NCI-H1930 (cell line): ENCODE results near the gene RBM15.

Experiments
- DNase-seq, 2 experiments: peaks; one replicate each; lab custom pipeline; 2025; lab: John Stamatoyannopoulos, UW

The RBM15 gene, protein sequence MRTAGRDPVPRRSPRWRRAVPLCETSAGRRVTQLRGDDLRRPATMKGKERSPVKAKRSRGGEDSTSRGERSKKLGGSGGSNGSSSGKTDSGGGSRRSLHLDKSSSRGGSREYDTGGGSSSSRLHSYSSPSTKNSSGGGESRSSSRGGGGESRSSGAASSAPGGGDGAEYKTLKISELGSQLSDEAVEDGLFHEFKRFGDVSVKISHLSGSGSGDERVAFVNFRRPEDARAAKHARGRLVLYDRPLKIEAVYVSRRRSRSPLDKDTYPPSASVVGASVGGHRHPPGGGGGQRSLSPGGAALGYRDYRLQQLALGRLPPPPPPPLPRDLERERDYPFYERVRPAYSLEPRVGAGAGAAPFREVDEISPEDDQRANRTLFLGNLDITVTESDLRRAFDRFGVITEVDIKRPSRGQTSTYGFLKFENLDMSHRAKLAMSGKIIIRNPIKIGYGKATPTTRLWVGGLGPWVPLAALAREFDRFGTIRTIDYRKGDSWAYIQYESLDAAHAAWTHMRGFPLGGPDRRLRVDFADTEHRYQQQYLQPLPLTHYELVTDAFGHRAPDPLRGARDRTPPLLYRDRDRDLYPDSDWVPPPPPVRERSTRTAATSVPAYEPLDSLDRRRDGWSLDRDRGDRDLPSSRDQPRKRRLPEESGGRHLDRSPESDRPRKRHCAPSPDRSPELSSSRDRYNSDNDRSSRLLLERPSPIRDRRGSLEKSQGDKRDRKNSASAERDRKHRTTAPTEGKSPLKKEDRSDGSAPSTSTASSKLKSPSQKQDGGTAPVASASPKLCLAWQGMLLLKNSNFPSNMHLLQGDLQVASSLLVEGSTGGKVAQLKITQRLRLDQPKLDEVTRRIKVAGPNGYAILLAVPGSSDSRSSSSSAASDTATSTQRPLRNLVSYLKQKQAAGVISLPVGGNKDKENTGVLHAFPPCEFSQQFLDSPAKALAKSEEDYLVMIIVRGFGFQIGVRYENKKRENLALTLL

DNA sequence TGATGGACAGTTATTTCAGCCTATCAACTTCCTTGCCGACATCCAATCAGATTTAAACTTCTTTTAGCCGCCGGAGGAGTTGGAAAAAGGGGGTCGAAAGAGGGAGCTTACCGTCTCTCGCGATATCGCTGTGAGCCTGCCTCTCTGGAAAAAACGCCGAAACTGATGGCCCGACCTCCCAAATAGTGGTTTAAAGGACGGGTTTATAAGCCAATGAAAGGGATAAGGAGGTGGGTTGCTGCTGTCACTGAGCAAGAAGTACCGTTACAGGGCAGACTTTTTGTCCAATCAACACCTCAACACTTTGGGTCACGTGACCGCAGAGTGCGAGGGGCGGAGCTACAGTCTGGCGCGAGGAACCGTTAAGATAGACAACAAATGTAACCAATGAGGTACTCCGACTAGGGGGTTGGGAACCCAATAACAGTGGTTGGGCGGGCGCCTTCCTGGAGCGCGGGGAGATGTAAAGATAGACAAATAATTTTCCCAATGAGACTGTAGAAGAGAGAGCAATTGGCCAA is at the start of gene RBM15:
RBM15 (plus strand) TSS at position 492 of the 521 bp plus-strand sequence; CDS start at position 521, 29 bp downstream.
- peak; percentile 98 to 99 for DNase-seq

DNA sequence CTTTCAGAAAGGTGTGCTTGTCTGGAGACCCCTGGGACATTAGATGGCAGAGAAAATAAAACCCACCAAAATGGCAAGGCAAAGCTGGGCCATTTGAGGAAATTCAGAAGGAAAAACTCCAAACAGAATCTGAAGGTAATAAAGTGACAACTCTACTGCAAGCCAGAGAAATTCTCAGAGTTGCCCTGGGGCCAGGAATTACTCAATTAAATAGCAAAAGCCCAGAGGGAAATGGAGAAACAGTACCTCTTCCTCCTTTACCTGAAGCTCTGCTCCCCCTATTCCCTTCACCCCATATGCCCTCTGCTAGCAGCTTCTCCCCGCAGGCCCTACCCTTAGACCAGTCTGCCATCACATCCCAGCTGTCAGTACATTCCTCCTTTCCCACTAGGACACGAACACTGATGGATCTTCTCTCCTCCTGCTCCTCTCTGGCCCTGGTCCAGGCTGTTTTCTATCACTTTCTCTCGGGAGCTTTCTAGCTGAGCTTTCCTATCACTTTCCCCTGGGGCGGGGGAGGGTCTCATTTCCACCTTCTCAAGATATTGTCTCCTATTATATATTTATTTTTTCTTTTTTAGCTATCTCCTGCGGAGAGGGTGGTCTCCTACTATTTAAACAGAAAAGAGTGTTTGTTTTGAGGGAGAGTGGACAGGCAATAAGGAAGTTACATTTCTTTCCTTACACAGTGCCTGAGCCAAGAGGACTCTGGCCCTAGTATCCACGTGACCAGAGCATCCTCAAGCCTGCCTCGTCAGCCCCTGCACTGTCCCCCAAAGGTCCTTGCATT is 47.7 kb upstream of the RBM15 start:
- no peak for DNase-seq

DNA sequence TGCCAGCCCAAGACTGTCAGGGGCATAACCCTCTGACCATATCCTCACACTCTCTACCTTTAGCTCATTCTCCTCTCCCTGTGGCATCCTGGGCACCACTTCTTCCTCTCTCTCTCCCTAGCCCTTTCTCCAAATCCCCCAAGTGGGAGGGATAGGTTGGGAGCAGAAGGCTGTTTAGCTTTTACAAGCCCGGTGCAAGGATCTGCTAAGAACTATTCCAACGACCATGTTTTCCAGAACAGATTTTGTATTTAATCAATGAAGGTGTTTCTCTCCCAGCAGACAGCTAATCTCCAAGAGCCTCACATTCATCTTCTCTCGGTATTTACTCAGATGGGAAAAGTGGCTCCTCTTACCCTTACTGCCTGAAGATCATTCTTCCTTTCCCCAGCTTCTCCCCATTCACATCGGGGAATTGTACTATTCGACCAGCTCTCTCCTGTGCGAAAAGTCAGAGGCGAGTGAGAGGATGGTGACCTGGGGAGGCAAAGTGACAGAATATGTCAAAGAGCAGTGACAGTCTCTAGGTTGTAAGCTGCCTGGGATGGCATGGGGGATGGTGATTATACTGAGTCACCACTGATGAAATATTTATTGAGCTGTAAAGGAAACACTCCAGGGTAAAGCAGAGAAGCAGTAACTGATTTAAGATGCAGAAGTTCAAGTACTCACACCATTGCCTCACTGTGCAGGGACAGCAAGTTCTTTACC is 47.0 kb upstream of the RBM15 start:
- no peak for DNase-seq

DNA sequence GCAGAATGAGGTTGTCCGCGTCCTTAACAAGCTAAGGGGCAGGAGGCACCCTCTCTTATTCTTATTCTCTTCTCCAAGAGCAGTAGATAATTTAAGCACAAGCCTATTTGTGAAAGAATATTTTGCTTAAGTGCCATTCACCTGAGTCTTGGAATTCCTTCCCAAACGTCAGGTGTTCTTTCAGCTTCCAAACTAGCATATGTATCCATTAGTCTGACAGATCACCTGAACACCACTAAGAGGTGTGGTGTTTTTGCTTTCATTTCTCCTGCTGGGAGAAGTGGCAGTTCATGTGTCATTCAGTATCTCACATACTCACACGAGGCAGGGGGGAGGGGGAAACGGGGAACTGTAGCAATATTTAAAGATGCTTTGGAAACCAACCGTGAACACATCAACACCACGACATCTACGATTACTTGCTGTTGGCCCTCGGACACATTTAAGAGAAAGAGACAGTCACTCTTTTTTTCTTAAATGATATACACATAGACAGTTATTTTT is 45.5 kb upstream of the RBM15 start:
- DNase-seq: no peak

DNA sequence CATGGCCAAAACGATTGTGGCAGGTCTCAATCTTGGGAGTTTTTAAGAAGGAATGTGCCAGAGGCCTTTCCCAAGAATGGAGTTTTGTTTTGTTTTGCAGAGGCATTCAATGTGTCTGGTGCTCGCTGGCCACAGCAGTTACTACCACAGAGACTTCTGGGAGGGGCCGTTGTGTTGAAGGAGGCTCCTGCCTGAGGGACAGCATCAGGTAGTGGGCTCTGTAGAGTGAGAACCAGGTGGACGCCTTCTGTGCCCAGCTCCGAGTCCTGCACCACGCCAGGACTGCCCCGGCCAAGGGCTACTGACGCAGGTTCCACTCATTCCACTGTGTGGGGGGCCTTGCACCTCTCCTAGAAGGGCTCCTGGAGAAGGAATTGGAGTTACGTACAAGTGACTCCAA is 44.9 kb upstream of the RBM15 start:
- DNase-seq: no peak

DNA sequence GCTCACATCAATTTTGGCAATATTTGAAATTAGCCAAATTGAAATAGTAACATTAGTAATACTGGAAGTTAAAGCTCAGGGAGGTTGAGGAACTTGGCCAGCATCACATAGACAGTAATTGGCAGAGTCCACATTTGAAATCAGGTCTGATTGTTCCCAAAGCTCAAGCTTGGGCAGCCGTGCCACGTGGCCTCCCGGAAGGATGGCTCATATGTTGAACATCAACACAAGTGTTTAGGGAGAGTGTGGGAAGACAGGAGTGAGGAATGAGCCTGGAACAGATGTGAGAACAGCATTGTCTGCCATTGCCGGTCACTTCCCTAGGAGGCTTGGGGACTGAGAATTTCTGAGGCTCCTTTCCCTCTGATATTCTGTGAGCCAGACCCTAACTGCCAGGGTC is 40.2 kb upstream of the RBM15 start:
- no peak for DNase-seq

DNA sequence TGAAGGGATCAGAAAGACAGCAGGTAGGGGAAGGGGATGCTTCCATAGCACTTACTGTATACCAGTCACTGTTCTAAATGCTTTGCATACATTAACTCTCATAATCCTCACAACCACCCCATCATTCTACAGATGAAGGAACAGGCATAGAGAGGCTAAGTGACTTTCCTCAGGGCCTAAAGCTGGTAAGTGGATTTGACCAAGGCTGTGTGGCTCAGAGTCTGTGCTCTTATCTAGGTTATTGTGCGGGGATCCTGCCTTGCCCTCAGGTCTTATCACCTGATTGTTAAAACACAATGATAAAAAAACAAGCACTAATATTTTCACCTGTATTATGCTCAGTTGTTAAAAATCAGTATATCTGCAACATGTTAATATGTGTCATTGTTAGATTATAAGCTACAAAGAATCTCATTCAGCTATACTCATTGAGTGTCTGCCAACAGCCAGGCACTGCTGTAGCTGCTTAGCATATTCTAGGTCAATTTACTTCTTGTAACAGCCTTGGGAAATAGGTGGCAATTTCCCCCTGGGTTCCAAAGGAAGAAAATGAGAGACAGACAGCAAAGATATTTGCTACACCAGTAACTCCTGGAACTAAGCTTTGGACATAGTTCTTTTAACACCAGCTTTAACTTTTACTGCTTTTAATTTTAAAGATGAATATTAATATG is 38.6 kb upstream of the RBM15 start:
- no peak for DNase-seq

DNA sequence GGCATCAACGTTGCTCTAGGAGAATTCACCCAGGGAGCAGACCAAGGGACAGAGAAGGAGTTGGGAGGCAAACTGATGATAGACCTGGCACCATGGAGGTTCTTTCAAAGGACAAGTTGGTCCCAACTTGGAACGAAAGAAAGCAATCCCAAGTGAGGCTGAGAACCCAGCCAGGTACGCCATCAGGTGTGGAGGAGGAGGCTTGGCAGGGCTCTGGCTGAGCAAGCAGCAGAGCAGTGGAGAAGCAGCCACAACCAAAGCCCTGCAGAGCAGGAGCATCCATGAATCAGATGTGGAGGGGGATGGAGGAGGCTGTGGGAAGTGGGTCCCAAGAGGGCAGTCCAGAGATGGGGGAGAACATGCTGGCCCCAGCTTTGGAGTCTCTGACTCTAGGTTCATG is 36.3 kb upstream of the RBM15 start:
- no peak for DNase-seq

DNA sequence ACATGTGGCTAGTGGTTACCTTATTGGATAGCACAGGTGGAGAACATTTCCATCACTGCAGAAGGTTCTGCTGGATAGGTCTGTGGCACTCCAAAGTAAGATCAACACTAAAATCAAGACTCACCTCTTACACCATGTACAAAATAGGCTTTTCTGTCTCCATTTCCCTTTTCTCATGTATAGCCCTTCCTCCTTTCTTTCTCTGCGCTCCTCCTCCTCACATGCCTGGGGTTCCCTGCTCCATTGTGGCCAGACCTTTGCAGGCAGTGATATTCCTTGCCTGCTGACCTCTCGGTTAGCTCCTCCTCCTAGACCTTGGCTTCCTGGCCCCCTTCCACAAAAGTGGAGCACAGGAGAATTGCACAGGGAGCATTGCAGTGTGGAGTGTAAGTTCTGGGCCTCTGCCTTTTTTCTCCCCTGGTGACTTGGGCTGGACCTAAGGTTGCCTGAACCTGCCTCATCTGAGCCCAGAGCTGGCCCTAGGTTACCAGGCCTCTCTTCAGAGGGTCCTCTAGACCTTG is 33.2 kb upstream of the RBM15 start:
- no peak for DNase-seq

DNA sequence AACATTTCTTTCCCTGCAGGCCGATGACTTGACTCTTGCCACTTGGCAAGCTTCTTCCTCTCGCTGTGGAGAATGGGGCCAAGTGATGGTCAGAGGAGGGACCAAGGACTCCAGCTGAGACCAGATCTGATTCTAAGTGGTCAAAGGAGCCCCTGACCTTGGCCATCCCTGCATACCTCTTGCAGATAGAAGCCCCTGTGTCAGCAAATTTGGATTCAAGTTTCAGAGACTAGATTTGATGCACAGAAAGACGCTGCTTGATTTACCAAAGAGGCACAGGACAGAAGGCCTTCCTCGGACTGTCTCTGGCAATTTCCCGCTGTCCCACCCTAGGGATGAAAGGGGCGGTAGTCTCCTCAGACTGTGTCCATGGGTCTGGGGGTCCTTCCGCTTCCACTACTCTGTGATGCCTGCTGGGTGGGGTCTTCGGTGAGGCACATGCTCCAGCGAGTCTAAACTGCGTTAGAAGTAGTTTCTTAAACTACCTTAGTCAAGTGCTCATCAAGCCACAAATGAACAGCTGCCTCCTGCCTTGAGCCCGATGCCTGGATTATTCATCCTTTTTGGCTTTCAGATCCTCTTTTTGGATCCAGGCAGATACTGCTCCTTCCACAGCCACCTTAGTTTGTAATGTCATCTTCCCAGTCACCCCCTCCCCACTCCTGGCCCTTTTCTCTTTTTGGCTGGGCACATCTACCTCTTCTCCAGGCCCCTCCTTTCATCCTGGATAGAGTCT is 31.8 kb upstream of the RBM15 start:
- no peak for DNase-seq

DNA sequence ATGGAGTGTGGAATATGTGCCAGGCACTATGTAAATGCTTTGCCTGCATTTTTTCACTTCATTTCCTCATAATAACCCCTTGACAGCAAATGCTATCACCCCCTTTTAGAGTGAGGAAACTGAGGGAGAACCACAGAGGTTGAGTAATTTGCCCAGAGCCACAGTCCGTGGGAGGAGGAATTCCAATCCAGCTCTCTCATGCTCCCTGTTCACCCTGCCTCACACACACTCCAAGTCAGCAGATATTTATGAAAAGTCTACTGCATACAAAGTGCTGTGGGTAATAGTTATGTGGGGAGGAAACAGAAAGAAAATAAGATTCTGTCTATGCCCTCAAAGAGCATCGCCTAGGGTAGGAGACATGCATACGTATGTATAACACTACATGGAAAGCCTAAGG is 30.9 kb upstream of the RBM15 start:
- DNase-seq: no peak

DNA sequence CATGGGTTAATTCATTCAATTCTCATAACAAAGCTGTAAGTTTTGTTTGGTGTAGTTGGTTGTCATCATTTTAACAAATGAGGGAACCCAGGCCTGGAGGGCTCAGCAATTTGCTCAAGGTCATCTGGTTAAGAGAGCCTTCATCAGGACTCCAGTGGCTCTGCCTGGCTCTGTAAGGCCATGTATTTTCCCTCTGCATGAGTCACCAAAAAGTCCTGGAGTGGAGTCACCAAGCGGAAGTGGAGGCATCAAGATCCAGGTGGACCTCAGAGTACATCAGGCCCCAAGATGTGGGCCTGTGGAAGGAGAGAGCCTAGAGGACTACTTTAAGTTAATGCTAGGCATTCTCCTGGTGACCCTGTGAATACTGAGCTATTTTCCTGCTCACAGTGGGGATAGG is 30.0 kb upstream of the RBM15 start:
- DNase-seq: no peak

DNA sequence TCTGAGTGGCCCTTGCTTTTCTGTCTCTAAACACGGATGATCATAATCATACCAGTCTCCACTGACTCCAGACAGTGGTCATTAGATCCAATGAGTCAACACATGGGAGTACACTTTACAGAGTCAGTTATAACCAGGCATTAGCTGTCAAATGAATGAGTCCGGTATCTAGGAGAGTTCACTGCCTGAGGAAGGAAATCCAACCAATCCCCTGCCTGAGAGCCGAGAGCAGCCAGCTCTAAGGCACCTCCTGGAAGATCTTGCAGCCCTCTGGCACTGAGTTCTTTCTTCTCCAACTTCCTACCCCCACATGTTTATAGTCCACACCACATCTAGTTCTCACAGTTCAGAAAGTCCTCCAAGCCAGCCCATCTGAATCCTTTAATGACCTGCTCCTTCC is 29.4 kb upstream of the RBM15 start:
- no peak for DNase-seq

DNA sequence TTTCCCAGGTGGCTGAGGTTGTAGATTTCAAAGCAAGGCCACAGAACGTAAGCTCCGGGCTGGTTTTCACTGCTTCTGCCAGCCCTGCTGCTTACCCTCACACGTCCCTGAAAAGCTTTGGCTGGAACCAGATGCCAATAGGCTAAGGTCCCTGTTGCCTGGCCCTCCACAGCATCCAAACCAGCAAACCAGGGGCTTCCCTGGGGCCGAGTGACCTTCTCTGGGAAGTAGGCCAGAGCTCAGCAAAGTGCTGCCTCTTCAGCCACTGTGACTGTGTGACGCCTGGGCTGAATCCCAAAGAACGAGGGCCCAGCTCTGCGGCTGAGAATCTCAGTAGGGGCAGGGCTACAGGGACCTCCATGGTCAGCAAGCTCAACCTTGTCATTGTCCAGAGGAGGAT is 28.9 kb upstream of the RBM15 start:
- no peak for DNase-seq

DNA sequence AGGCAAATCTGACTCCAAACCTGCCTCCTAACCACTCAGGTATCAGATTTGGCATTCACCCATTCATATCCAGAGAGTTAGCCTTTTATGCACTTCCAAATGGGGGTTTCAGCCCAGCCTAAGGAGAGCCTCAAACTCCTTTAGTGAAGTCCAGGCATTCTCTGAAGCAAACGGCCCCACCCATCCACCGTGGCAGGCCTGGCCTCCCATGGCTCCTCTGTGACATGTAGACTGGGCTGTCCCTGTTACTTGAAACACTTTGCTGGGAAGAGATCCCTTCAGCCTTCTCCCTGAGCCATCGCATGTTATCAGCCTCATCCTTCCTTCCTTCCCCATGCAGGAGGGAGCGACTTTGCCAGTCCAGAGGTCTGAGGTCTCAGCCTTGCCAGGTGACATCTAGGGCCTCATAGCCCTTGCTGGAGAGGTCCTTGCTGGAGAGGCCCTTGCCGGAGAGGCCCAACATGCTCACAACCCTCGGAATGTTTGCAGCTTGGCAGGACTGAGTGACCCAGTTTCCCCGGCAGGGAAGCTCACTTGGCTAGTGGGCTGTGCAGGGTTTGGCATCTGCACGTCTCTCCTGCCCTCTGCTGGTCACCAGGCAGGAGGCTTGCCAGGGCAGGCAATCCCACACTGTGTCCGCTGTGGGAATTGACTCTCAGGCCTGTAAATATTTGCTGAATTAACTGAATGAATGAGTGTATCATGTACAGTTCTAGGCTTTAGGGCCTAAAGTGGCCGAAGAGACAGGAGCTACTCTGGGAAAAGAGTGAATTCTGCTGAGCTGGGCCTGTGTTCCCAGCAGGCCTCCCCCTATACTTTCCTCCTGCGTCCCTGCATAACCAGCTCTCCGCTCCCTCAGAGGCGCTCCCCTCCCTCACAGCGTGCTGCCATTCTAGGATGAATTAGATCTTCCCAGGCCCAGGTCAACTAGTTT is 26.7 kb upstream of the RBM15 start:
- DNase-seq: peak; percentile 37 to 46

DNA sequence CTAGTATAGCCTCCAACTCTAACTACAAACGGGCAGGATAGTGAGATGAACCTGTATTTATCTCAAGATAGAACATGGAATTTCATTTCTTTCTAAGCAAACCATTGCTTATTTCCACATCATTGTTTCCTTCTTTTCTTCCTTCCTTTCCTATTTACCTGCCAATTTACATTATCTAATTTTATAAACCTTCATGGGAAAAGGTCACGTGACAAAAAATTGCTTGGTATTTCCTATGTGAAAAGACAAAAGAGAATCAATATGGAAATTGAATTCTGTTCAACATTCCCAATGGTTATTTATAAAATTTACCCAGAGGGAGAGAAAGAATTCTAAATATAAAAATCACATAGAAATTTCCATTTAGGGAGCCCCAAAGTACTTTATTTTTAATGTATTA is 22.4 kb upstream of the RBM15 start:
- no peak for DNase-seq

DNA sequence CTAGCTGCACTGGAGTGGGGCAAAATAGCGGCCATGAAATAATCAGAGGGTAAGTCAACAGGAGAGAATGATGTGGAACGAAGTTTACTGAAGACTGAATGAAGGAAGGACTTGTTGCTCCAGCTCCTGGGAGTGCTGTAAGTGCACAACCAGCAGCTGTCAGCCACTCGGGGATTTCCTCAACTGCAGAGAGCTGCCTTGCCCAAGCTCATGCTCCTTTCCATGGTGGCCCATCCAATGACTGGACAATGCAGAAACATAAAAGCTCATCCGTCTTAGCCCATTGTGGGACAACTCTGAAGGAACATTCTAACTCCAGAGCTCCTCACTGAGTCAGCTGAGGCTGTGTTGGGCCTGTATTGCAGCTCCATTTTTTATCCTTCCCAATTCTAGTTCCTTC is 21.1 kb upstream of the RBM15 start:
- DNase-seq: no peak
